Smooth muscle cell (in vitro differentiated cells): ENCODE measurements around the gene RPP14. TPM values are rescaled to one million over a fixed set of nuclear protein-coding genes. Genes with fewer than 3 reads are reported as not detected.
A peak's percentile ranks its signal among the peaks of the same experiment; 100 is the strongest.

Experiments used
- DNase-seq: peaks from one replicate; lab custom pipeline; 2025; ENCODE audit not compliant: unreplicated experiment; lab: John Stamatoyannopoulos, UW
- H2AFZ ChIP-seq: fragments of 200-600 bp; sonication (generic); 2 replicates; pipeline ENCODE4 v1.6.0; 2016; ENCODE audit warnings: antibody characterized with exemption, low read depth, mild to moderate bottlenecking
- H3F3A ChIP-seq: fragments of 200-600 bp; sonication (generic); 2 replicates; pipeline ENCODE4 v1.6.0; 2017; ENCODE audit warnings: antibody characterized with exemption, low read depth
- H3K27ac ChIP-seq: fragments of 200-600 bp; sonication (generic); 2 replicates; pipeline ENCODE4 v1.5.1; 2016; ENCODE audit warnings: low read depth, mild to moderate bottlenecking
- H3K27me3 ChIP-seq: fragments of 200-600 bp; sonication (generic); 2 replicates; pipeline ENCODE4 v1.6.1; 2016; ENCODE audit warnings: low read depth, mild to moderate bottlenecking
- H3K36me3 ChIP-seq: fragments of 200-600 bp; sonication (generic); 2 replicates; pipeline ENCODE4 v1.5.1; 2016; ENCODE audit warnings: low read depth
- H3K4me1 ChIP-seq: fragments of 200-600 bp; sonication (generic); 2 replicates; pipeline ENCODE4 v1.5.1; 2016; ENCODE audit warnings: low read depth
- H3K4me2 ChIP-seq: fragments of 200-600 bp; sonication (generic); 2 replicates; pipeline ENCODE4 v1.6.0; 2016; ENCODE audit warnings: mild to moderate bottlenecking
- H3K4me3 ChIP-seq: fragments of 200-600 bp; sonication (generic); 2 replicates; pipeline ENCODE4 v1.5.1; 2016; ENCODE audit warnings: mild to moderate bottlenecking
- H3K79me2 ChIP-seq: fragments of 200-600 bp; sonication (generic); 2 replicates; pipeline ENCODE4 v1.6.0; 2016; ENCODE audit warnings: low read depth, mild to moderate bottlenecking
- H3K9ac ChIP-seq: fragments of 200-600 bp; sonication (generic); 2 replicates; pipeline ENCODE4 v1.6.0; 2016; ENCODE audit warnings: low read depth
- H3K9me3 ChIP-seq: fragments of 200-600 bp; sonication (generic); replicated peaks from 2 replicates; pipeline ENCODE4 v1.5.1; 2016; ENCODE audit warnings: low read depth
- H4K20me1 ChIP-seq: fragments of 200-600 bp; sonication (generic); 2 replicates; pipeline ENCODE4 v1.6.0; 2016; ENCODE audit warnings: low read depth
- WGBS: methylation state at CpG from one replicate; pipeline ENCODE4 v1.1.7; 2016; ENCODE audit warnings: low lambda C conversion rate; 5-methylcytosine and 5-hydroxymethylcytosine counted together
- polyA plus RNA-seq: library from polyadenylated mRNA; unstranded; fragments of >200 nt; fragmentation: Nextera tagmentation; extraction: Ambion mirVana; gene quantifications from 2 replicates; pipeline ENCODE4 v1.2.1, GENCODE V29; 2016
- total RNA-seq: library from RNA; depleted of rRNA; stranded (reverse); fragments of >200 nt; gene quantifications from 2 replicates; pipeline ENCODE4 v1.2.3, GENCODE V29; 2014
- TF ChIP-seq, protein P1 (sequence below): fragments of 200-600 bp; sonication (generic); IDR thresholded peaks from 2 replicates; pipeline ENCODE4 v1.5.1; 2017; ENCODE audit warnings: borderline replicate concordance, mild to moderate bottlenecking, antibody characterized with exemption; ENCODE audit not compliant: insufficient read depth, poor library complexity, severe bottlenecking

Gene RPP14
- total and polyA plus RNA-seq, 2 experiments from 2014 or later: 9.8 to 10.4 TPM

DNA sequence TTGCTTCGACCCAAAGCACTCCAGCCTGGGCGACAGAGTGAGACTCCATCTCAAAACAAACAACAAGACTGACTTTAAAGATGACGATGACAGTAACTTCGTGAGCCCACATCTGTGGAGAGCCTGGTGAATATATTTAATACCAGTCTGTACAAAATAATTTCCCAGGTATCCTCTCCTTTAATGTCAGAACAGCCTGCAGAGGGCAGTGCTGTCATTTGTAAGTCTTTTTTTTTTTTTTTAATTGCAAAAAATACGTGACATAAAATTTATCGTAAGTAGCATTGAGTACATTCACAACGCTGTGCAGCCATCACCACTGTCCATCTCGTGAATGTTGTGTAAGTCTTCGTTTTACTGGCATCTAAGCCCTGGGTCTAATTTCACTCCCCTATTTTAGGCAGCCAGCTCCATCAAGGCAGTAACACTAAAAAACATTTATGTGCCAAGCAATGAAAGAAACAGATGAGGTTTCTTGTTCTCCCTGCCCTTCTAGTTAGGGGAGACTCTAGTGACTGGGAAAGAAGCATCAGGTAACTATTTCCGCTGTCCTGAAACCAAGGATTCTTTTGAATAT, 1.7 kb downstream of the RPP14 start:
- H3K4me3 ChIP-seq: peak overlapping the region; percentile 92
- no peak overlapping the region for H2AFZ ChIP-seq
- peak overlapping the region; percentile 99 for H3K27ac ChIP-seq
- H3F3A ChIP-seq: no peaks in the 10 kb centered on the region
- no peaks in the 10 kb centered on the region for H3K27me3 ChIP-seq
- peaks cover 59% of the 10 kb centered on the region for H3K79me2 ChIP-seq
- H3K4me1 ChIP-seq: peaks cover 13% of the 10 kb centered on the region
- no peaks in the 10 kb centered on the region for H3K36me3 ChIP-seq
- TF ChIP-seq, protein P1, sequence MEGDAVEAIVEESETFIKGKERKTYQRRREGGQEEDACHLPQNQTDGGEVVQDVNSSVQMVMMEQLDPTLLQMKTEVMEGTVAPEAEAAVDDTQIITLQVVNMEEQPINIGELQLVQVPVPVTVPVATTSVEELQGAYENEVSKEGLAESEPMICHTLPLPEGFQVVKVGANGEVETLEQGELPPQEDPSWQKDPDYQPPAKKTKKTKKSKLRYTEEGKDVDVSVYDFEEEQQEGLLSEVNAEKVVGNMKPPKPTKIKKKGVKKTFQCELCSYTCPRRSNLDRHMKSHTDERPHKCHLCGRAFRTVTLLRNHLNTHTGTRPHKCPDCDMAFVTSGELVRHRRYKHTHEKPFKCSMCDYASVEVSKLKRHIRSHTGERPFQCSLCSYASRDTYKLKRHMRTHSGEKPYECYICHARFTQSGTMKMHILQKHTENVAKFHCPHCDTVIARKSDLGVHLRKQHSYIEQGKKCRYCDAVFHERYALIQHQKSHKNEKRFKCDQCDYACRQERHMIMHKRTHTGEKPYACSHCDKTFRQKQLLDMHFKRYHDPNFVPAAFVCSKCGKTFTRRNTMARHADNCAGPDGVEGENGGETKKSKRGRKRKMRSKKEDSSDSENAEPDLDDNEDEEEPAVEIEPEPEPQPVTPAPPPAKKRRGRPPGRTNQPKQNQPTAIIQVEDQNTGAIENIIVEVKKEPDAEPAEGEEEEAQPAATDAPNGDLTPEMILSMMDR: peak; percentile 50
- DNase-seq: no peak
- H3K9ac ChIP-seq: peak overlapping the region; percentile 98
- H3K9me3 ChIP-seq: no peaks in the 10 kb centered on the region
- H3K4me2 ChIP-seq: peak overlapping the region; percentile 95
- peaks cover 47% of the 10 kb centered on the region for H4K20me1 ChIP-seq
- WGBS: 65% methylated on average over 10 of the region's 10 CpGs

DNA sequence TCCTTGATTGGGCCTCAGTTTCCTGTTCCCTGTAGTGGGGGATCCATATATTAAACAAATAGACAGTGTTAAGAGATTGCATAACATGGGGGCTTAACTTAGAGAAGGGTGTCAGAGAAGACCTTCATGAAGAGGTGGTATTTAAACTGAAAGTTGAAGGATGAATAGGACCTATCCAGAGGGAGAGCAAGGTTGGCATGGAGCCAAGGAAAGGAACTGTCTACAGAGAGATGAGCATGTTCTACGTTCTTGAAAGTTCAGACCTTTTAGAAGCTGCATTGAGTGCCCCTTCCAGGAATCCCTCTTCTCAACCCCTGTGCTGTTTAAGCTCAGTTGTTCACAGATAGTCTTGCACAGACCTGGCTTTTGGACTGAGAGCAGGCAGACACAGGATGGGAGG, 2.7 kb downstream of the RPP14 start:
- Histone ChIP-seq H3K36me3 (no peaks in the 10 kb centered on the region), H3K9ac (peak overlapping the region; percentile 22), H3K4me1 (peaks cover 13% of the 10 kb centered on the region), H3K4me2 (no peak overlapping the region), H3K9me3 (no peaks in the 10 kb centered on the region), H3F3A (no peaks in the 10 kb centered on the region), H3K79me2 (peaks cover 65% of the 10 kb centered on the region), H3K4me3 (no peak overlapping the region), H4K20me1 (peaks cover 47% of the 10 kb centered on the region), H2AFZ (no peak overlapping the region), H3K27me3 (no peaks in the 10 kb centered on the region), H3K27ac (peak overlapping the region; percentile 99)
- DNase-seq: no peak
- TF ChIP-seq, protein P1: no peak
- 67% methylated on average over 1 of the region's 1 CpG for WGBS

DNA sequence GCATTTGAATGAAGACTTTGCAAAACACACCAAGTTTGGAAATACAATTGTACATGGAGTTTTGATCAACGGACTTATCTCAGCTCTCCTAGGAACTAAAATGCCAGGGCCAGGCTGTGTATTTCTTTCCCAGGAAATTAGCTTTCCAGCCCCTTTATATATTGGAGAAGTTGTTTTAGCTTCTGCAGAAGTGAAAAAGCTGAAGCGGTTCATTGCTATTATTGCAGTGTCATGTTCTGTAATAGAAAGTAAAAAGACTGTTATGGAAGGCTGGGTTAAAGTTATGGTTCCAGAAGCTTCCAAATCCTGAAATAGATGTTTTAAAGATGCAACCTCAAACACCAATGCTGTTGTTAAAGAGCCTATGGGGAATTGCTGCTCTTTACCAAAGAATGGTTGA, 11.8 kb downstream of the RPP14 start:
- TF ChIP-seq, protein P1: no peak
- H3K79me2 ChIP-seq: peaks cover 18% of the 10 kb centered on the region
- H2AFZ ChIP-seq: no peak overlapping the region
- H3K9ac ChIP-seq: no peak overlapping the region
- no peak overlapping the region for H3K4me3 ChIP-seq
- DNase-seq: no peak
- WGBS: 93% methylated on average over 2 of the region's 2 CpGs
- H3K36me3 ChIP-seq: peaks cover 4% of the 10 kb centered on the region
- no peak overlapping the region for H3K4me2 ChIP-seq
- no peak overlapping the region for H3K27ac ChIP-seq
- H3F3A ChIP-seq: peaks cover 6% of the 10 kb centered on the region
- H4K20me1 ChIP-seq: peaks cover 22% of the 10 kb centered on the region
- no peaks in the 10 kb centered on the region for H3K9me3 ChIP-seq
- H3K4me1 ChIP-seq: no peaks in the 10 kb centered on the region
- H3K27me3 ChIP-seq: no peaks in the 10 kb centered on the region

GRCh38 chr3:58321791-58322190, 15.7 kb downstream of the RPP14 start:
- Histone ChIP-seq H3K9me3 (no peaks in the 10 kb centered on the region), H3K27ac (no peak overlapping the region), H3K9ac (no peak overlapping the region), H3F3A (peaks cover 4% of the 10 kb centered on the region), H3K36me3 (peaks cover under 1% of the 10 kb centered on the region), H3K4me3 (no peak overlapping the region), H3K27me3 (no peaks in the 10 kb centered on the region), H3K79me2 (no peaks in the 10 kb centered on the region), H3K4me1 (peaks cover 6% of the 10 kb centered on the region), H4K20me1 (peaks cover 13% of the 10 kb centered on the region), H3K4me2 (no peak overlapping the region), H2AFZ (no peak overlapping the region)
- WGBS: 93% methylated on average over 7 of the region's 7 CpGs
- DNase-seq: no peak
- TF ChIP-seq, protein P1: no peak
